Measurements from ENCODE around the gene UGDH. TPM values are rescaled to one million over a fixed set of nuclear protein-coding genes. Genes with fewer than 3 reads are reported as not detected.
A peak's percentile ranks its signal among the peaks of the same experiment; 100 is the strongest.

The UGDH gene
- total and polyA plus RNA-seq, 9 of the 15 experiments (the other 6 are each of a cell fraction or from before 2014, with no cell fraction given): 5.5 to 21.7 (median 16.2) TPM

GRCh38 chr4:39464886-39465501, 62.2 kb downstream of the UGDH start (continued):
- TF ChIP-seq, protein P1, sequence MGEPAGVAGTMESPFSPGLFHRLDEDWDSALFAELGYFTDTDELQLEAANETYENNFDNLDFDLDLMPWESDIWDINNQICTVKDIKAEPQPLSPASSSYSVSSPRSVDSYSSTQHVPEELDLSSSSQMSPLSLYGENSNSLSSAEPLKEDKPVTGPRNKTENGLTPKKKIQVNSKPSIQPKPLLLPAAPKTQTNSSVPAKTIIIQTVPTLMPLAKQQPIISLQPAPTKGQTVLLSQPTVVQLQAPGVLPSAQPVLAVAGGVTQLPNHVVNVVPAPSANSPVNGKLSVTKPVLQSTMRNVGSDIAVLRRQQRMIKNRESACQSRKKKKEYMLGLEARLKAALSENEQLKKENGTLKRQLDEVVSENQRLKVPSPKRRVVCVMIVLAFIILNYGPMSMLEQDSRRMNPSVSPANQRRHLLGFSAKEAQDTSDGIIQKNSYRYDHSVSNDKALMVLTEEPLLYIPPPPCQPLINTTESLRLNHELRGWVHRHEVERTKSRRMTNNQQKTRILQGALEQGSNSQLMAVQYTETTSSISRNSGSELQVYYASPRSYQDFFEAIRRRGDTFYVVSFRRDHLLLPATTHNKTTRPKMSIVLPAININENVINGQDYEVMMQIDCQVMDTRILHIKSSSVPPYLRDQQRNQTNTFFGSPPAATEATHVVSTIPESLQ (CRISPR knock-in tag; IDR thresholded peaks at IDR 0.05): no peak
- no peak for TF ChIP-seq NKRF (IDR thresholded peaks at IDR 0.05; ENCODE audit: borderline replicate concordance)
- no peak for TF ChIP-seq BRCA1 (IDR thresholded peaks at IDR 0.05)
- no peak for TF ChIP-seq BRCA1 (CRISPR knock-in tag; IDR thresholded peaks at IDR 0.05)
- TF ChIP-seq BRF2 (IDR thresholded peaks at IDR 0.05; ENCODE audit: borderline replicate concordance, insufficient read depth, insufficient read length): no peak
- peak; percentile 10; the same call in 1 of the 2 replicates for TF ChIP-seq CXXC5 (CRISPR knock-in tag; IDR thresholded peaks at IDR 0.05)
- TF ChIP-seq EHMT2 (IDR thresholded peaks at IDR 0.05): peak; percentile 61; the same call in 1 of the 2 replicates
- no peak for TF ChIP-seq ILF3 (IDR thresholded peaks at IDR 0.05; ENCODE audit: borderline replicate concordance)
- no peak for TF ChIP-seq ETV1 (tag; conservative IDR thresholded peaks at IDR 0.05; ENCODE audit: low read depth)
- TF ChIP-seq HMGXB4 (CRISPR knock-in tag; IDR thresholded peaks at IDR 0.05): no peak
- no peak for TF ChIP-seq NFXL1 (CRISPR knock-in tag; IDR thresholded peaks at IDR 0.05)
- TF ChIP-seq, protein P2, sequence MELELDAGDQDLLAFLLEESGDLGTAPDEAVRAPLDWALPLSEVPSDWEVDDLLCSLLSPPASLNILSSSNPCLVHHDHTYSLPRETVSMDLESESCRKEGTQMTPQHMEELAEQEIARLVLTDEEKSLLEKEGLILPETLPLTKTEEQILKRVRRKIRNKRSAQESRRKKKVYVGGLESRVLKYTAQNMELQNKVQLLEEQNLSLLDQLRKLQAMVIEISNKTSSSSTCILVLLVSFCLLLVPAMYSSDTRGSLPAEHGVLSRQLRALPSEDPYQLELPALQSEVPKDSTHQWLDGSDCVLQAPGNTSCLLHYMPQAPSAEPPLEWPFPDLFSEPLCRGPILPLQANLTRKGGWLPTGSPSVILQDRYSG (tag; conservative IDR thresholded peaks at IDR 0.05; ENCODE audit: low read depth): peak; percentile 38; the same call in 1 of the 2 replicates
- no peak for TF ChIP-seq HINFP (tag; conservative IDR thresholded peaks at IDR 0.05; ENCODE audit: low read depth)
- no peak for TF ChIP-seq ZC3H11A (IDR thresholded peaks at IDR 0.05; ENCODE audit: low read depth, low read length)
- 0 out of 2 replicates have a peak, but pooled peaks have one; percentile 33 for TF ChIP-seq MTA3 (IDR thresholded peaks at IDR 0.05; ENCODE audit: borderline replicate concordance)
- no peak for TF ChIP-seq MTF1 (CRISPR knock-in tag; IDR thresholded peaks at IDR 0.05; ENCODE audit: borderline replicate concordance)
- no peak for TF ChIP-seq POLR3G (IDR thresholded peaks at IDR 0.05; ENCODE audit: extremely low read depth, insufficient read length, insufficient replicate concordance)
- no peak for TF ChIP-seq KLF6 (CRISPR knock-in tag; IDR thresholded peaks at IDR 0.05; ENCODE audit: borderline replicate concordance)
